T-helper 2 cell treated with Interferon-gamma antibody and Interleukin-4, amounts not matched to agents 5 μg/mL and 100 μg/mL, for 36 hours (primary cell): Measurements from ENCODE around the gene ATP1A3.
A peak's percentile ranks its signal among the peaks of the same experiment; 100 is the strongest.

Source experiments
- DNase-seq: peaks from one replicate; pipeline ENCODE4 v3.0.0; 2021; ENCODE audit warnings: low spot score
- H3K27ac Mint-ChIP-seq: one replicate; pipeline ENCODE4 v1.8.0; 2021; ENCODE audit warnings: mild to moderate bottlenecking, mixed read lengths
- H3K27me3 Mint-ChIP-seq: one replicate; pipeline ENCODE4 v1.8.0; 2021; ENCODE audit warnings: low read depth, mixed read lengths
- H3K36me3 Mint-ChIP-seq: one replicate; pipeline ENCODE4 v1.8.0; 2021; ENCODE audit warnings: low read depth, mixed read lengths
- H3K4me1 Mint-ChIP-seq: one replicate; pipeline ENCODE4 v1.8.0; 2021; ENCODE audit warnings: low read depth, mixed read lengths
- H3K4me3 Mint-ChIP-seq: one replicate; pipeline ENCODE4 v1.8.0; 2022; ENCODE audit warnings: mild to moderate bottlenecking, moderate library complexity, mixed read lengths
- H3K9me3 Mint-ChIP-seq: one replicate; pipeline ENCODE4 v1.8.0; 2021; ENCODE audit warnings: mixed read lengths

ATP1A3 gene

DNA sequence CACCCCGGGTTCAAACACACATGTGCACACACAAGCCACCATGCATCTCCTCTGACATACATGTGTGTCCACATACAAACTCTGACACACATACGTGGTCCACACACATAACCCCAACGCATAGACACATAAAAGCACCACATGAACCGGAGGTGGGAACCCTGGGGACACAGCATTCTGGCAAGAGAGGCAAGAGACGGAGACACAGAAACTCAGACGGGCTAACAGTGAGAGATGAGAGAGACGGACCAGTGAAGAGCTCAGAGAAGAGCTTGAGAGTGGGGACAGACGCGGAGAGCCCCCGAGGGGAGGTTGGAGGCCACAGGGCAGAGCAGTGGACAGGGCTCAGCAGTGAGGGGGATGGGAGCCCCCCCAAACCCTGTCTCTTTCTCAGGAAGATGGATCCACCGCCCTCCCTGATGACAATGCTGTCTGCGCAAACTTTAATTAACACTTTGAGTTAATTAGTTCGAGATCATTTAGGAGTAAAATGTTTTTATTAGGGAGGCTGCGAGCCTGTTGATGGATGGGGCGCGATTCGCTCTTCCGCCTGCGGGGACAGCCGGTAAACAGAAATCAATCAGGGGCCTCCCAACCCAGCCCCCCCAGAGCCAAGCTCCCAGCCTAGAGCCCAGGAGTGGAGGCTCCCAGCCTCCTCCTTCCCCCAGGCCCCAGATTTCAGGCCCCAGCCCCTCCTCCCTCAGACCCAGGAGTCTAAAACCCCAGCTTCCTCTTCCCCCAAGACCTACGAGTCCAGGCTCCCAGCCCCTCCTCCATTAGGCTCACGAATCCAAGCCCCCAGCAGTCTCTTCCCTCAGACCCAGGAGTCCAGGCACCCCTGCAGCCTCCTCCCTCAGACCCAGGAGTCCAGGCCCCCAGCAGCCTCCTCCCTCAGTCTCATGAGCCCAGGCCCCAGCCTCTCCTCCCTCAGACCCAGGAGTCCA is 56.2 kb downstream of the ATP1A3 start:
- Mint-ChIP-seq H3K27ac (peak overlapping the region; percentile 9), H3K4me3 (no peak overlapping the region), H3K36me3 (no peaks in the 10 kb centered on the region), H3K9me3 (no peaks in the 10 kb centered on the region), H3K4me1 (peaks cover 34% of the 10 kb centered on the region), H3K27me3 (peaks cover 37% of the 10 kb centered on the region)
- no peak for DNase-seq

DNA sequence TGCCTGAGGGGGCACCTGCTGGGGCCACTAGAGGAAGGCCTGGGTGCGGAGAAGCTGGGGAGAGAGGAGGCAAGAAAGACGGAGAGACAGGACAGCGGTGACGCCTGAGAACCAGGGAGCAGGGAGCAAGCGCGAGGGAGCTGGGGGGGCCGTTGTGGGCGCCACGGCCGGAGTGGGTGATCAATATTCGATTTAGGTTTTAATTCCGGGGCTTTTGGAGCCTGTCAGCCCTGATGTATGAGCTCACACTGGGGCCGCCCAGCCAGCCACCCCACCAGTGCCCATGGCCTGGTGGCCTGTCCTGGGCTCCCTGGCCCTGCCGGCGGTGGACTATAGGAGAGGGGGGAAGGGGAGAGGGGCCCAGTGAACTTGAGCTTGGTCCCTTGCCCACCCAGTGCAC is 57.1 kb downstream of the ATP1A3 start:
- H3K27ac Mint-ChIP-seq = no peak overlapping the region
- H3K36me3 Mint-ChIP-seq = no peaks in the 10 kb centered on the region
- no peaks in the 10 kb centered on the region for H3K9me3 Mint-ChIP-seq
- H3K27me3 Mint-ChIP-seq = peaks cover 40% of the 10 kb centered on the region
- peaks cover 34% of the 10 kb centered on the region for H3K4me1 Mint-ChIP-seq
- no peak overlapping the region for H3K4me3 Mint-ChIP-seq
- no peak for DNase-seq

DNA sequence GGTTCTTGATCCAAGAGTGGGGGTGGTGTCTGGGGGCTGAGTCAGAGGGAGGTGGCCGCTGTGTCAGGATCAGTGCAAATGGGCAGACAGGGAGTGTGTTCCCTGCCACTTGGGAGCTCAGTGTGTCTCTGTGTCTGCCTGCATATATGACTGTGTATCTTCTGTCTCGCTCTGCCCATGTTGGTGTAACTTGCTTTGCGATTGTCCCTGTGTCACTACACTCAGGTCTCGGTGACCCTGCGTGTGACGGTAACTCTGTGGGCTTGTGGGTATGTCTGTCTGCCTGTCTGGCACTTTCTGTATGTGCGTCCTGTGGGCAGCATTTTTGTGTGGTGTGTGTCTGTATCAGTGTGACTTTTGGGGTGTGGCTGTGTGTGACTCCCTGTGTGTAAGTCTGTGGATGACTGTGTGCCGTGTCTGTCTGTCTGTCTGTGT is 57.6 kb downstream of the ATP1A3 start:
- Mint-ChIP-seq H3K27me3 (peaks cover 34% of the 10 kb centered on the region), H3K27ac (no peak overlapping the region), H3K4me1 (peaks cover 30% of the 10 kb centered on the region), H3K4me3 (no peak overlapping the region), H3K36me3 (no peaks in the 10 kb centered on the region), H3K9me3 (no peaks in the 10 kb centered on the region)
- DNase-seq = no peak

DNA sequence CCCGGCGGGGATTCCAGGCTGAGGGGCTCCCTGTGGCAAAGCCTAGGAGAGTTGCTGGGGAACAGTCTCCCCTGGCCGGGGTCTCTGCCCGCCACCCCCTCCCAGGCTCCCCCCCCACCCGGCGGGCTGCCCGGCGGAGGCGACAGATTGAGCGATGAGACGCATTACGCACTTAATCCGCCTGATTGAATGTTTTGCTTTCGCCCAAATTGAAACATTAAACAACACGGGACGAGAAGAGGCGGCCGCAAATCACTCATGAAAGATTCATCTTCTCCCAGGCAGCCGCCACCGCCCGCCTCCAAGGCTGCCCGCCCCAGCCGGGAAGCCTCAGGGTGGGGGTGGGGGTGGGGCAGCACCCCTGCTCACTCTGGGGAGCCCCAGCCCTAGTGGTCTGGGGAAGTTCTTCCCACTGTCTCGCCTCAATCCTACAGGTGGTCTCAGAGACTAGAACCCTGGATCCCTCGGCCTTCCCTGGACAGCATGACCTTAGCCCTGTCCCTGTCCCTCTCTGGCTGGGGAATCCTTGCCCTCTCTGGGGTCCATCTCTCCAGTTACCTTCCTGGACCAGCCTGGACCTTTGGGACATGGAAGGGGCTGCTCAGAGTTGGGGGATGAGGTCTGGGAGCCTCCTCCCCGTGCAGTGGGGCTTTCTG is 58.1 kb downstream of the ATP1A3 start:
- no peak overlapping the region for H3K4me3 Mint-ChIP-seq
- H3K36me3 Mint-ChIP-seq = no peaks in the 10 kb centered on the region
- peaks cover 35% of the 10 kb centered on the region for H3K27me3 Mint-ChIP-seq
- DNase-seq = no peak
- peaks cover 30% of the 10 kb centered on the region for H3K4me1 Mint-ChIP-seq
- H3K9me3 Mint-ChIP-seq = no peaks in the 10 kb centered on the region
- H3K27ac Mint-ChIP-seq = no peak overlapping the region

DNA sequence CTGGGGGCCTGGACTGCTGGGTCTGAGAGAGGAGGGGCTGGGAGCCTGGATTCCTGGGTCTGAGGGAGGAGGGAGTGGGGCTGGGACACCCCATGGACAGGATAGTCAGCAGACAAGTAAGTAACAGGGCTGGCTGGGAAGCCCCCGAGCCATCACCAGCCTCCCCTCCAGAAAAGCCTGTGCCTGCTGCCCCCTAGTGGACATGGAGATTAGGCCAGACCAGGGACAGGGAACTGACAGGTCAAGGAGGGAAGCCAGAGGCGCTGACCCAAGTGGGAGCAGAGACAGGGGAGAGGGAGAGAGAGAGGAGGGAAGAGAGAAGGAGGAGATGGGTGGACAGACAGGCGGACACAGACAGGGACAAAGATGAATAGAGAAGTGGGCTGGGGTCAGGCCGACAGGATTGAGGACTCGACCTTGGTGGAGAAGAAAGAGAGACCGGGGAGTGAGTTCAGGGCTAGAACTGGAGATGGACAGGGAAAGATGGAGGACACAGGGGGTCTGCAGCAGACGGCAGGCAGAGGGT is 59.1 kb downstream of the ATP1A3 start:
- Mint-ChIP-seq H3K36me3 (no peaks in the 10 kb centered on the region), H3K4me1 (peaks cover 37% of the 10 kb centered on the region), H3K27ac (peak overlapping the region; percentile 38), H3K9me3 (no peaks in the 10 kb centered on the region), H3K27me3 (peaks cover 42% of the 10 kb centered on the region), H3K4me3 (peak overlapping the region; percentile 20)
- DNase-seq = peak; percentile 61

DNA sequence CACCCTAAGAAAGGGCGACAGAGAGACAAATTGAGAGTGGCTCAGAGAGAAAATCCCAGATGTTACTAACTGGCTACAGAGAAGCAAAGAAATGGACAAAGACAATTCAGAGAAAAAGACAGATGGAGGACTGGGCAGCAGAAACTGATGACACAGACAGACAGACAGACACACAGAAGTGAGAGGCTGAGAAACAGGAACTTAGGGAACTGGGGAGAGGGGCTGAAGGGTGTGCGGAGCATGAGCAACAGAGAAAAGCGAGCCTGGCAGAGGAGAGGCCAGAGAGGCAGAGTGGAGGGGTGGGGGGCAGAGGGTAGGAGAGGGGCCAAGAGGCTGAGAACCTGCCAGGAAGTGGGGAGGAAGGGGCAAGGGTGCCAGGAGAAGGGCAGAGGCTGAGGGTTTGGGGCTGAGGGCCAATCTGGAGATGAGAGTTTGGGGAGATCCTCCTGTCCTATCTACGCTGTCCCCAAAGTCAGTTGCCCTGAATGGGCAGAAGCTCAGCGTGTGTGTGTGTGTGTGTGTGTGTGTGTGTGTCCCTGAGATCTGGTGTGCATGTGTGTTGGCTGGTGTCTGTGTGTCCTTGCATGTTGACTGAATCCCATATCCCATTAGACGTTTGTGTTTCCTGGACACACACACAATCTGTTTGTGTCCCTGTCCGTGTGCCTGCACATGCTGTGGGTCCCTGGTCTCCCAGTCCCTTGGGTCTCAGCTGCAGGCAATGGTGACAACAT is 60.2 kb downstream of the ATP1A3 start:
- Mint-ChIP-seq H3K36me3 (peaks cover 4% of the 10 kb centered on the region), H3K4me3 (no peak overlapping the region), H3K9me3 (no peaks in the 10 kb centered on the region), H3K4me1 (peaks cover 41% of the 10 kb centered on the region), H3K27me3 (peaks cover 46% of the 10 kb centered on the region), H3K27ac (peak overlapping the region; percentile 37)
- DNase-seq = no peak

DNA sequence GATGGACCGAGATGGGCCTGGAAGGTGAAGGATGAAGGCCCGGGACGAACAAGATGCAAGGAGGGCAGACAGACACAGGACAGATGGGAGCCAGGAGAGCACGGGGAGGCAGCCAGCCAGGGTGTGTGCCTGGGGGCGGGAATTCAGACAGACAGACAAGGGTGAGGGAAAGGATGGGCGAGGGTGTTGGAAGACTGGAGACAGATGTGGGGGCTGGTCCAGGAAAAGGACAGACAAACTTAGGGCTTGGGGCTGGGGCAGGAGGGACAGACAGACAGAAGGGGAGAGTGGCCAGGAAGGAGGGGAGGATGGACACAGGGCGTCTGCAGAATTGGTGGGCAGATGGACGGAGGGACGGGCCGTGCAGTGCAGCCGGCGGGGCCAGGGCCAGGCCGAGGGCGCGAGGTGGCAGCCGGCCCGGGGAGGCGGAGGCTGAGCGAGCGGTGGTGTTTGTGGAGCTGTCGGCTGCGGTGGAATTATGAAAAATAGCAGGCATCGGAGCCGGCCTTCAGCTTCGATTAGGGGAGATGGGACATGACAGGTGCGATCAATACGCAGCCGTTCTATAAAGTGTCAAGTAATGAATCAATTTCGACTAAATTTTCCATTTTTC is 61.2 kb downstream of the ATP1A3 start:
- H3K4me3 Mint-ChIP-seq = no peak overlapping the region
- peaks cover 46% of the 10 kb centered on the region for H3K27me3 Mint-ChIP-seq
- H3K9me3 Mint-ChIP-seq = no peaks in the 10 kb centered on the region
- H3K4me1 Mint-ChIP-seq = peaks cover 43% of the 10 kb centered on the region
- DNase-seq = no peak
- peaks cover 4% of the 10 kb centered on the region for H3K36me3 Mint-ChIP-seq
- no peak overlapping the region for H3K27ac Mint-ChIP-seq

DNA sequence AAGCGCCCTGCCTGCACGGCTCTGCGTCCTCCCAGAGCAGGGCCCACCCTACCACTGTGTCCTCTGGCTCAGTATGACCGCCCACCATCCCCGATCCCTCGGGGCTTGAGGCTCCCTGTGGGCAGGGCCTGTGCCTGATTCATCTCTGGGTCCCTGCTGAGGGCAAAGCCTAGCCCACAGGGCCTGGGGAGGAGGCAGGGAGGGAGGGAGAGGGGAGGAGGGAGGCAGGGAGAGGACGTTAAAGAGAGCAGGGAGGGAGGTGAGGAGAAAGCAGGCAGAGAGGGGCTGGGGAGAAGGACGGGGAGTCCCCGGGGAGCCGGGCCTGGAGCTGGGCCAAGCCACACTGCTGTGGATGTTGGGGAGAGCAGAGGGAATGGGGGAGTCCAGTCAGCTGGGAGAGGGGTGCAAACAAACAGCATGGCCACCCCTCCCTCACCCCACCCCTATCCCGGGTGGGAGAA is 61.7 kb downstream of the ATP1A3 start:
- H3K27ac Mint-ChIP-seq = no peak overlapping the region
- H3K9me3 Mint-ChIP-seq = no peaks in the 10 kb centered on the region
- peaks cover 4% of the 10 kb centered on the region for H3K36me3 Mint-ChIP-seq
- H3K4me3 Mint-ChIP-seq = no peak overlapping the region
- H3K27me3 Mint-ChIP-seq = peaks cover 44% of the 10 kb centered on the region
- H3K4me1 Mint-ChIP-seq = peaks cover 41% of the 10 kb centered on the region
- DNase-seq = no peak

DNA sequence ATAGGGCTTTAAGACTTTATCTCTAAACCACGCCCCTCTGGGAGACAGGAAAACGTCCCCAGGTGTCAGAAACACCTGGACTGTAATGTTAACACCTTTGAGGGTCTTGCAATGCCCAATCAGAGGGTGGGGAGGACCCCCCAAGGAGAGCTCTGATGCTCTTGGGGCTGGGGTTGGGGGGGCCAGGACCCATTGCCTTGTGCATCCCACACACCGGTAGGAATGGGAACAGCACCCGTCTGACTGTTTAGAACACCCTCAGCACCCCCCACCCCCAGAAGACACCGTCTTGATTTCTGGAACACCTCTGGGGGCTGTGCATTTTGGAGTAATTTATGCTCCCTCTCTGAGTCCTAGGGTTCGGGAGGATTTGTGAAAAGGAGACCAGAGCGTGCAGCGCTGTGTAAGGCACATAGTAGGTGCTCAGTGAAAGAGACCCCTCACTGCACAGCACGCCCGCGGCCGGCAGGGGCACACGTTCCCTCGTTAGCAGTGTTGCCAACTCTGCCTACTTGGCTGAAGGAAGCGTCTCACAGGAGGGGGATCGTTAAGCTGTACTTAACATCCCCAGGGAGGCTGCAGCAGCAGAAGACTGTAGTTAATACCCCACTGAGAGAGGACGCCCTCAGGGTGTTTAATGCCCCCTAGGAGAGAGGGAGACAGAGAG is 63.0 kb downstream of the ATP1A3 start:
- no peak overlapping the region for H3K27ac Mint-ChIP-seq
- H3K36me3 Mint-ChIP-seq = peaks cover 4% of the 10 kb centered on the region
- no peak for DNase-seq
- H3K4me1 Mint-ChIP-seq = peaks cover 34% of the 10 kb centered on the region
- H3K27me3 Mint-ChIP-seq = peaks cover 37% of the 10 kb centered on the region
- H3K9me3 Mint-ChIP-seq = no peaks in the 10 kb centered on the region
- no peak overlapping the region for H3K4me3 Mint-ChIP-seq

DNA sequence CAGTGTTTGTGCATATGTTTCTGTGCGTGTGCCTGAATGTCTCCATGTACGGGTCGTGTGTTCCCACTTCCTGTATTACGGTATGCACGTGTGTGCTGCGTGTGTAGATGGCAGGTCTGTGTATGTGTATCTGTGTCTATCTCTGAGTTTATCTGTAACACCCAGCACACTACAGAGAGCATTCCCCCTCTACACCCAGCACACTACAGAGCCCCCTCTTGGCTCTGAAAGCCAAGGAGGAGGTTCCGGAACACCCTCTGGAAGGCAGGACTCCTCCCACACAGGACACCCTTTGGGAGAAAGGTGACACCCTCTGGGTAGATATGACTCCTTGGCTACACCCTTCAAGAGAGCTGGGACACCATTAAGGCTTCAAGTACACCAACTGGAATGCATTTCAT is 63.7 kb downstream of the ATP1A3 start:
- no peak for DNase-seq
- H3K27ac Mint-ChIP-seq = no peak overlapping the region
- H3K27me3 Mint-ChIP-seq = peaks cover 35% of the 10 kb centered on the region
- H3K9me3 Mint-ChIP-seq = no peaks in the 10 kb centered on the region
- H3K4me3 Mint-ChIP-seq = peak overlapping the region; percentile 48
- peaks cover 32% of the 10 kb centered on the region for H3K4me1 Mint-ChIP-seq
- peaks cover 4% of the 10 kb centered on the region for H3K36me3 Mint-ChIP-seq

DNA sequence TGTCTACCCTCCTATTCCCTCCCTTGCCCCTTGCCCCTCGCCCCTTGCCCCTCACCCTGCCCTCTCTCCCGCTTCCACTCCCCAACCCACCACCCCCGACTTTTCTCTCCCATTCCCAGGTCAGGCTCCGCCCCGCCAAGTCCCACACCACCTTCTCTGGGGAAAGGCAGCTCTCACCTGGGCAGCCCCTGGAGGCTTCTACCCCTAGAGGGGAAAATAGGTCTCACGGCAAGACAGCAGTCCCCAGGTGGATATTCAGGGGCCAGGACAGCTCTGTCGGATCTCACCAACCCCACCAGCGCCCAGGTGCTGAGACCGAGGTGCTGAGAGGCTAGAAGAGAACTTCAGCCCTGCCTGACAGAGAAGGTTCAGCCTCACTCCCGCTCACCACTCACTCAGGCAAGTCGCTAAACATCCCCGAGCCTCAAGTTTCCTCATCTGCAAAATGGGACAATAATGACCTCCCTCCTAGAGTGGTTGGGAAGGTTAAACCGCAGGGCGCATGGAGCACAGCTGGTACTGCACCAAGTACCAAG is 64.4 kb downstream of the ATP1A3 start:
- peaks cover 29% of the 10 kb centered on the region for H3K27me3 Mint-ChIP-seq

DNA sequence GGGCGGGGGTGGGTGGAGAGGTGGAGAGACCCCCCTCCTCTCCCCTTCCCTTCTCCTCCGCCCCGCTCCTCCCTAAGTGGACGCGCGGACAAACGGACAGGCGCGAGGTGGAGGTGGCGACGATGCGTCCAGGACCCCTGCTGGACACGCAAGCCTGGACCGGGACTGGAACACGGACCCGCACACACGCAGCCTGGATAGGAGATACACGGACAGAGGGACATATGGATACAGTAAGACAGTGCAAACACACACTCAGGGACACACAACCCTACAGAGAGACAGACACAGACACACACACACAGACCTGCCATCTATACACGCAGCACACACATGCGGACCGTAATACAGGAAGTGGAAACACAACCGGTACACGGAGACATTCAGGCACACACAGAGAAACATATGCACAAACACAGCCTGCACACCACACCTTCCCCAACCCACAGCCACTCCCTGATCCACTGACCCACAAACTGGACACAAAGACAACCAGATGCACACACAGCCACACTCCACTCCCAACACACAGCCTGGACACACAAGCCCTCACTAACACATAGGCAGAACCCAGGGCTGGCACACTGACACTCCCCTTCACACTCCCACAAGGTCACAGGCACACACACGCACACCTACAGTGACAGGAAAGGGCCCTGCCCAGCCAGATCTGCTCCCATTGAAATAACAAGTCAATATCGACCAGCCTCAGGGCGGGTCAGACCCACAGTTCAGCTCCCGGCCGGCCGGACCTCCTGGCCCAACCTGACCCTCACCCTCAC is 65.1 kb downstream of the ATP1A3 start:
- H3K9me3 Mint-ChIP-seq = no peaks in the 10 kb centered on the region
- no peak for DNase-seq
- peaks cover 4% of the 10 kb centered on the region for H3K36me3 Mint-ChIP-seq
- peaks cover 21% of the 10 kb centered on the region for H3K4me1 Mint-ChIP-seq
- peak overlapping the region; percentile 41 for H3K27ac Mint-ChIP-seq
- H3K4me3 Mint-ChIP-seq = peak overlapping the region; percentile 77
- H3K27me3 Mint-ChIP-seq = peaks cover 26% of the 10 kb centered on the region

More for the DNA sequence above, 64.4 kb downstream of the ATP1A3 start:
- DNase-seq = no peak
- H3K27ac Mint-ChIP-seq = peak overlapping the region; percentile 41
- no peaks in the 10 kb centered on the region for H3K9me3 Mint-ChIP-seq
- H3K4me3 Mint-ChIP-seq = peak overlapping the region; percentile 77
- H3K36me3 Mint-ChIP-seq = peaks cover 4% of the 10 kb centered on the region
- peaks cover 25% of the 10 kb centered on the region for H3K4me1 Mint-ChIP-seq
